Stomach smooth muscle (tissue), 2 donors: ENCODE results near the gene NKX2-1.
"Not testable (repeated sequence)": the region's sequence is repeated elsewhere in the genome, so short reads cannot be mapped to it uniquely, and the experiment has no call there.

Experiments
- H3K27ac ChIP-seq: one replicate; pipeline ENCODE4 v1.7.0; 2013; ENCODE audit warnings: mild to moderate bottlenecking, low read length, inconsistent platforms
- H3K27me3 ChIP-seq, 2 donors: one replicate each; pipeline ENCODE4 v1.7.0; 2013; ENCODE audit warnings: low read length in 2 of 2; ENCODE audit not compliant: insufficient read depth in 2 of 2, control insufficient read depth in 1 of 2
- H3K36me3 ChIP-seq, 2 donors: one replicate each; pipeline ENCODE4 v1.7.0; 2013; ENCODE audit warnings: low read length in 2 of 2; ENCODE audit not compliant: control insufficient read depth in 2 of 2, insufficient read depth in 2 of 2
- H3K4me1 ChIP-seq: one replicate; pipeline ENCODE4 v1.7.0; 2013; ENCODE audit warnings: low read length; ENCODE audit not compliant: control insufficient read depth, insufficient read depth
- H3K4me3 ChIP-seq, 2 donors: one replicate each; pipeline ENCODE4 v1.7.0; 2013; ENCODE audit warnings: low read length in 2 of 2
- H3K9ac ChIP-seq, 2 donors: one replicate each; pipeline ENCODE4 v1.7.0; 2013; ENCODE audit warnings: low read length in 2 of 2, mild to moderate bottlenecking in 1 of 2
- H3K9me3 ChIP-seq, 2 donors: one replicate each; pipeline ENCODE4 v1.7.0; 2013; ENCODE audit warnings: low read length in 2 of 2; ENCODE audit not compliant: control insufficient read depth in 2 of 2
- donor health status: healthy.
- donor health status: Pancreatic carcinoma.

NKX2-1 gene

GRCh38 chr14:36476061-36476460 lies 44.0 kb downstream of the NKX2-1 start:
- not testable (repeated sequence) for H3K9ac ChIP-seq, H3K36me3 ChIP-seq, H3K27ac ChIP-seq, H3K27me3 ChIP-seq, H3K9me3 ChIP-seq, H3K4me3 ChIP-seq, H3K4me1 ChIP-seq

DNA sequence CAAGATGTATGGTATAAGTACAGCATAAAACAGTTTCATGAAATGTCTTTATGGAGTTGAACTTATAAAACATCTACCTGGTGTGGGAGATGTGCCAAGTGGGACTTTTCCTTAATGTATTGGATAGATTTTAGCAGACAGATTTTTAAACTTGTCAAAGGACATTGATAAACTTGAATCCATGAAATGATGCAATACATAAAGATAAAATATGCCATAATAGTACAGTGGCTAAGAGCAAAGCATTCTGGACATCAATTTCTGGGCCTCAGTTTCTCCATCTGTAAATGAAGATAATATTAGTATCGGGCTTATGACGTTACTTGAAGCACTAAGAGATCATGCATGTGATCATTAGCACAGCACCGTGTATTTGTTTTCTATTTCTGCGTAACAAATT lies 45.4 kb downstream of the NKX2-1 start:
- Histone ChIP-seq H3K4me3 (no peak overlapping the region), H3K36me3 (no peaks in the 10 kb centered on the region), H3K27me3 (peaks cover 2 to 4% of the 10 kb centered on the region in 2 donors), H3K9ac (no peak overlapping the region), H3K4me1 (no peaks in the 10 kb centered on the region), H3K27ac (no peak overlapping the region), H3K9me3 (no peaks in the 10 kb centered on the region)

DNA sequence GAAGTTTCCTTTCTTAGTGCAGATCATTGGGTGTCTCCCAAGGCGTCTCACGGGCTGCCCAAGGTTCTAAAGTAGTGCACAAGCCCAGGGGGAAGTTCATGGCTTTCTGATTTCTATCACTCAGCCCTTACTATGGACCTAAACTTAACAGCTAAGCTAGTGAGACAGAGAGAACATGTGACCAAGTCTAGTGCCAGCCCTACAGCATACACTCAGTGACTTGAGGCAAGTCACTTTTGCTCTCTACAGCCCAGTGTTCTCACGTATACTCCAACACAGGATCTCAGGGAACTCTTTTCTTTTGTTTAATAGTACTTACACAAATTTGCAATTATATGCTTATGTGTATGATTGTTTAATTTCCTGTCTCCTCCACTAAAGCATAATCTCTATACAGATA lies 48.6 kb downstream of the NKX2-1 start:
- Histone ChIP-seq H3K4me1 (no peaks in the 10 kb centered on the region), H3K4me3 (no peak overlapping the region), H3K27me3 (peaks cover 0 to under 1% of the 10 kb centered on the region in 2 donors), H3K27ac (no peak overlapping the region), H3K36me3 (no peaks in the 10 kb centered on the region), H3K9me3 (no peaks in the 10 kb centered on the region), H3K9ac (no peak overlapping the region)

DNA sequence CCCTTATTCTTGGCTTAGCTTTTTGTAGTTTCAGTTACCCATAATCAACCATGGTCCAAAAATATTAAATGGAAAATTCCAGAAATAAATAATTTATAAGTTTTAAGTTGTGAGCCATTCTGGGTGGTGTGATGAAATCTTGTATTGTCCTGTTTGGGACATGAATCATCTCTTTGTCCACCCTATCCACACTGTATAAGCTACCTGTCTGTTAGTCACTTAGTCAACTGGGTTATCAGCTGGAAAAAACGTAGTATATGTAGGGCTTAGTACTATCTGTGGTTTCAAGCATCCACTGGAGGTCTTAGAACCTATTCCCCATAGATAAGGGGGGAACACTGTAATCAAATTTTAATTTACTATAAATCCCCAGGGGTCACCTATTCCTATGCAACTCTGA lies 52.7 kb downstream of the NKX2-1 start:
- H3K4me1 ChIP-seq = no peaks in the 10 kb centered on the region
- no peak overlapping the region for H3K9ac ChIP-seq
- no peak overlapping the region for H3K27ac ChIP-seq
- no peaks in the 10 kb centered on the region for H3K36me3 ChIP-seq
- H3K9me3 ChIP-seq = no peaks in the 10 kb centered on the region
- H3K27me3 ChIP-seq = no peaks in the 10 kb centered on the region
- H3K4me3 ChIP-seq = no peak overlapping the region
